NCI-H187 treated with DMSO at 0.1 percent for 48 hours (cell line): ENCODE results near the gene ADD3.

Experiments used
- DNase-seq: peaks from one replicate; lab custom pipeline; 2025; lab: John Stamatoyannopoulos, UW

ADD3 gene

GRCh38 chr10:110002801-110003523 lies 4.8 kb upstream of the ADD3 start:
- no peak for DNase-seq

GRCh38 chr10:110003524-110003885 lies 4.3 kb upstream of the ADD3 start:
- no peak for DNase-seq

DNA sequence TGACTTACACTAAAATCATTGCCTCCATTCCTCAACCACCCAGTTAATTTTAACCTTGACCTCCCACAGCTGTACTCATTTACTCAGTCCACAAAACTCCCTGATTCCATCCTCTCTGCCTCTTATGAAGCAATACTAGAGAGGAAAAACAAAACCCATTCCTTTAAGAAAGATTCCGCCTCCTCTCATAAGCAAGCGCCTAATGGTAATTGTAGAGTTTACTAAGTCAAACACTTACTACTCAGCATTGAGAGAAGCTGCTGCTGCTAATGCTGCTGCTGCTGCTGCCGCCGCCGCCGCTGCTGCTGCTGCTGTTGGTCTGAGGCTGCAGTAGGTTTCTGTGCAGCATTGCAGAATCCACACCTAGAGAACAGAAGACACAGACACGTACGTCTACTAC lies 2.1 kb upstream of the ADD3 start:
- DNase-seq: no peak

DNA sequence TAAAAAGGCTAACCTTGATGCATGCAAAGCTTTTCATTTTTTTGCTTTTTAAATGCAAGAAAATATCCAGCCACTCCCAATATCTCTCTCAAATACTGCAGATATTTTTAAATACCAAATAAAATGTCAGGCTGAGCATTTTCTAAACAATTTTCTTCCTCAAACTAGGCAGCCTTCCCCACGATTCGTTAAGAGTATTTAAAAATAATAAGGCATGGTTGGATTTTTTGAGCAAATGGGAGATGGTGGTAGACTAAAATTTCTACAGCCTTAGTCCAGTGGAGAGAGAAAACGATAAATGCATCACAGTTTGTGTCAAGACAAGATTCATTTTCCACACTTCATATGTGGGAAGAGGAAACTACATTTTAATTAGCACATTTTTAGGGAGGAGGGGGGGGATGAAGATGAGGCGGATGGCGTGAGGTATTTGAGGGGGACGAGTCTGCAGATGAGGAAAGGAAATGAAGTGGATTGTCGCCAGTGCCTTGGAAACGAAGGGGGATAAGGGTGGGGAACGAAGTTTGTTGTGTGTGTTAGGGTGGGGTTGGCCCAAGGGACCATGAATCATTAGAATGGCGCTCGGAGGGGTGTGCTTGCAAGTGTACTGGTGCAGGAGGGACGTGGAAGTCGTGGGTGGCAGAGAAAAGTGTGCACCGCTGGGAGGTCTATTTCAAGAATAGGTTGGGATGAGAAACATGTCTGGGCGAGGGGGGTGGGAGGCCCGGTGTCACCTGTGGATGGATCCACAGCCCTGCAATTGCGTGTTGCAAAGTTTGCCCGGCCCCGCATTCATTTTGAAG lies 1.2 kb upstream of the ADD3 start:
- DNase-seq: no peak

GRCh38 chr10:110007161-110007700 lies 553 bp upstream of the ADD3 start:
- DNase-seq: no peak

DNA sequence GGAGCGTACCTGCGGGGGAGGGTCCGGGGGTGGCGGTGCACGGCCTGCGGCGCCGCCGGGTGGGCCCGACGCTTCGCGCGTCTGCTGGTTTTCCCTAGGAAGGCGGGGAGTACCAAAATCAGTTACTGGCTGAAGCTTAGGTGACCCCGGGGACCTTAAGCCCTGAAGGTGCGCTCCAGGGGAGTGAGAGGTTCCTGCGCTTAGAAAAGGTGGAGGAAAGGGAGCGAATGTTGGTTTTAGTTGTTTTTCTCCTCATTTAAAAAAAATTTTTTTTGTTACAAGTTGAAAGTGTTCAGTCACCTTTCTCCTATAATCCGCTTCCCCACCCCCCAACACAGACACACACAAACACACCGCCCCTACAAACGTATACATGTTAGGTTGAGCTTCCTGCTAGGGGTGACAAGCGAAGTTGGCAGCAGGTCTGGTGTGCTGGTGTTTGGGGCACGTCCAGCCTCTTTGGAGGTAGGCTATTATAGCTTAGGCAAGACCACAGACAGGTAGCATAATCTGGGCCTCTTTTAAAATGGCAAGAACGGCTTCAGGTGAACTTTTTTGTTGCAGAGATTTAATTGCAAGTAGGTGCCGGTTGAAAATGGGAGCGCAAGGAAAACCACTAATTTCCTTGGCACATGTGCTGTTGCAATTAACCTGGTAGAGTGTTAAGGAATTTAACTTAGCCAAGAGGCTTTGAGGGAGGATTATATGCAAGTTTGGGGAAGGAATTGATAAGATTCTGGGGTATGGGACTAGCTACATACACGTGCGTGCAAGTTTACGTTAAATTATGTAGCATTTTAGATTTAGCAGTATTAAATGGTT lies 945 bp downstream of the ADD3 start:
- no peak for DNase-seq

- DNase-seq: no peak
These were observed 2.1 kb downstream of the ADD3 start for GRCh38 chr10:110009736-110010475.

- no peak for DNase-seq
These were observed 2.9 kb downstream of the ADD3 start for GRCh38 chr10:110010486-110011378.

DNA sequence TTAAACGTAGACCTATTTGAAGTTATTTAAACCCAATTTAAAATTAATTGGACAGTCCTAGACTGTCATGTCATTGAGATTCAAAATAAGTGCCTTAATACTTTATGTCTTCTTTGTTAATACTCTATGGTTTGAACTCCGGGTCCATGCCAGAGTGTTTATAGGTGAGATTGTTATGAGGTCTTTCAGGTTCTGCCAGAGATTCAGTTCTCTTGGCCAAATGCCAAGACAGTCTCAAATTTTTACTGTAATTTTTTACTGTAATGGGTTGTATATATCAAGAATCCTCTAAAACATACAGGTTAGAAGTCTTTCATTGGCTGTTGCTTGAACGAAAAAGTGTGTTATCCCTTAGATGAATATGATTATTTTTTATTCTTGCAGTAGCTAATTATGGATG lies 3.9 kb downstream of the ADD3 start:
- no peak for DNase-seq

DNA sequence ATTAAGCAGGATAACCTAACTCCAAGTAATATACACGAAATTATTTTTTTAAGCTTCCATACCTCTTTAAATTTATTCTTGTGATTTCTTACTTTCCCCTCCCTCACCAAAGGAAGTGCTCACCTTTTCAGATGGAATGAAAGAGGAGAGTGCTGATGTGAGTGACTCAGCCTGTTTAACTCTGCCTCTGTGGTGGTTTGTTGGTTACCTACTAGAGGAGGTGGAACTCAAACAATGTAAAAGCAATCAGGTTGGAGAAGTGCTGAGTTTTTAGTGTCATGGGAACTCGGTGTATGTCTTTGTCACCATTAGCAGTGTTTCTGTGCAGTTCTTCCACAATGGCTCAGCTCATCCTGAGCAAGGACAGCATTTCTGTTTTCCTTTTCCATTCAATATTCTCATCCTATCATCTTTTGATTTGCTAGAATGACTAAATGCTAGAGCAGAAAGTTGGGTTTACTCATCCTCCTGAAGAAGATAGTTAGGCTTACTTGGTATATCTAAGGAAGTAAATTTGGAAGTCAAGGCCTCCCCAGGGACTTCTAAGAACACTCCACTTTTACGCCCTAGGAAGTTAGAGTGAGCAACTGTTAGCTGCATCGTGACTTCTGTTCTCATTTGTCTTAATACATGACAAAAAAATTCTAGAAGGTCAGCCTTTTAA lies 6.0 kb downstream of the ADD3 start:
- DNase-seq: no peak

GRCh38 chr10:110016039-110016438 lies 8.3 kb downstream of the ADD3 start:
- DNase-seq: no peak

- DNase-seq: no peak
These were observed 9.3 kb downstream of the ADD3 start for GRCh38 chr10:110017052-110017451.

DNA sequence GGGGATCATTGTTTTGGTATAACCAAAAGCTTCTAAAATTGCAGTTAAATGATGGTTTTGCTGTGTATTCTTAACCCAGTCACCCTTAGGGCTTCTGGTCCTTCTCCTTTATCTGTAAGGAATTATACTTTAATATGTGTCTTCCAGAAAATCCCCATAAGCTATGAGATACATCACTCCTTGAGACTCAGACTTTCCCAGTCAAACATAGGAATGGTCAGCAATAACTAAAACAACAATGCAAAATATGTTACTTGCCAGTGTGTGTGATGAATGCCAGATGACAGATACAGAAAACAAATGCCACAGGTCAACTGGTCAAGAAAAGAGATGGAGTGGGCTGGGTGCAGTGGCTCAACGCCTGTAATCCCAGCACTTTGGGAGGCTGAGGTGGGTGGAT lies 10.1 kb downstream of the ADD3 start:
- DNase-seq: no peak

DNA sequence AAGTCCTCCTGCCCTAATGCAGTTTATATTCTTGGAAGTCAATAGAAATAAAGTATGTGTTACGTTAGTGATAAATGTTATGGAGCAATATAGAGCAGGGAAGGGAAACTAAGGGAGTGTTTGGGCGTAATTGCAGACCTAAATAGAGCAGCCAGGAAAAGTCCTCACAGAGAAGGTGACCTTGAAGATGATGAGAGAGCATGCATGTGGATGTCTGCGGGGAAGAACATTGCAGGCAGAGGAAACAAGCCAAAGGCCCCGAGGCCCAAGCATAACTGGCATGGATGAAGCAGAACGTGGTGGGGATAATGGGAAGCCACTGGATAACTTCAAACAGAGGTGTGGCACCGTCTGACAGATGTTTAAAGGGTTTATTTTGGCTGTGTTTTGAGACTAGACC lies 12.5 kb downstream of the ADD3 start:
- DNase-seq: no peak

DNA sequence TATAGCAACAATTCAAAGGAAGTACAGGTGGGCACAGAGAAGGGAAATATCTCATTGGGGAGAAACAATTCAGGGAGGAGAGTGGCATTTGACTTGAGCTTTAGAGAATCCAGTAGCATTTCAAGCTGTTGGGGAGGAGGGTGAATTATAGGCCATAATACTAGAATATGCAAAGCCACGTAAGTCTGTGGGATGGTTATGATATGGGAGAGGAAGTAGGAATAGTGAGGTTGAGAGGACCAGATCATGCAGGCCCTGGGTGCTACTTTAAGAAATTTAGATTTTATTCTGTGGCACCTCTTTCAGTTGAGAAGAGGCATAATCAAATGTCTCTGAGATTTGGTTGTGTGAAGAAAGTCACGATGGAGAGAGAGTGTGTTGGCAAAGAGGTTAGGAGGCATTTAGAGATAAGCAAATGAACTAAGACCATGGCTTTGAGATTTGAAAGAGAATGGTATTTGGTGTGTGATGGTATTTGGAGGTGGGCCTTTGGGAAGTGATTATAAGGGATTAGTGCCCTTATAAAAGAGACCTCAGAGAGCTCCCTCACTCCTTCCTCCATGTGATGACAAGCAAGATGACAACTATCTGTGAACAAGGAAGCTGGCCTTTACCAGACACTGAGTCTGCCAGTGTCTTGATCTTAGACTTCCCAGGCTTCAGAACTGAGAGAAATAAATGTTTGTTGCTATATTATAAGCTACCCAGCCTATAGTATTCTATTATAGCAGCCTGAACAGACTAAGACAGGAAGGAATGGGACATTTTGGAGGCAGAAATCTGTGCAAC lies 15.1 kb downstream of the ADD3 start:
- no peak for DNase-seq

DNA sequence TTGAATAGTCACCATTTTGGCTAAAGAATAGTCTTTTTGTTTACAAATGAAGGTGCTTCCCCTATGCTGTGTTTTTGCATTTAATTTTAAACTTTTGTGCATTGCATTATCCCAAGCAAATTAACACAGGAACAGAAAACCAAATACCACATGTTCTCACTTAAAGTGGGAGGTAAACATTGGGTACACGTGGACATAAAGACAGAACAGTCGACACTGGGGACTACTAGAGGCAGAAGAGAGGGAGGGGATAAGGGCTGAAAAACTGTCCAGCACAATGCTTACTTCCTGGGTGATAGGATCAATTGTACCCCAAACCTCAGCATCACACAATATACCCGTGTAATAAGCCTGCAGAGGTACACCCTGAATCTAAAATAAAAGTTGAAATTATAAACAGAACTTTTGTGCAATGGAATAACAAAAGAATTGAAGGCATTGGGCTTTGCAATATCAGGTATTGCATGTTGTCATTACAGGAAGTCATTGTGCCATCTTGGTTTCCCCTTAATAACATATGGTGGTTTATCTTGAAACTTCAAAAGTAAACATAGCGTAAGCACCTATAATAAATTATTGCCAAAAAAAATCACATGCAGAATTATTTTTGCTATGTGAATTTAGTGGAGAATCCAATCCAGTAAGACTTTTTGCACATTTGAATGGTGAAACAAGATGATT lies 16.1 kb downstream of the ADD3 start:
- DNase-seq: no peak

- no peak for DNase-seq
These were observed 21.7 kb downstream of the ADD3 start for GRCh38 chr10:110029450-110029849.

DNA sequence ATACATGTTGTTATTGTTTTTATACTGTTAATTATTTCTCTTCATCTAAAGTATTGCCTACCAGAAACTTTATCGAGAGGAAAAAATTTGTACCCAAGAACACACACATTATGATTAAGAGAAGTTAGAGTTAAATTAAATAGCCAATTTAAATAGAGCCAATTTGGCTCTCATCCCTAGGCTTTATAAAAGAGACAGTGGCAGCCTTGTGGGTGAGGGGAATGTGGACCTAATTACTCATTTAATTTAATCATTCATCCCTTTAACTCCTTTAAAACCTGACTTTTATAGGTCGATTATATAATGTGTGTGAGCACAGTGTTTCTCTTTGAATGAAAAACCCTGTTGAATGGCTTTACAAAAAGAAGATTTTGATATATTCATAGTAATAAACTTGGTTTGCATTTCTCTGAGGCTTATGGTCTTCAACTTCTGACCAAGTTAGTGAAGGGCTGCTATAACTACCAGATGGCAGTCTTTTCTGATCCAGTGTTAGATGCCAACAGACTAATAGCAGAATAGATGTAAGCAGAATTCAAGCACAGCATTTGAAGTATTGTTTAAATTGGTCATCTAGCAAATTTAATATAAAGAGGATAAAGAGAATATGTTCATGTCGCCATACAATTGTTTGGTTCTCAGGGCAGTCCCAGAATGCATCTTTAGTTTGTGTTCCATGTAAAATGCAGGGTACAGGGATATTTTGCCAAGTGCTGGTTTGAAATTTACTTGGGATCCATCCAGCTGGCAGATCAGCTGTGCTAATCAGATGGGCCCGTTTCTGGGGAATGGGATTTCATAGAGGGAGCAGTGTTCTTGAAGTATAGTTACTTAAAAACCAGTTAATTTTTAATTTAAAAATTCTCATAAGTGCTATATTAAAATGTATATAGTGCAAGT lies 25.3 kb downstream of the ADD3 start:
- no peak for DNase-seq
